CD14-positive monocyte (primary cell): ENCODE data around the gene PRXL2B. TPM values are rescaled to one million over a fixed set of nuclear protein-coding genes. Genes with fewer than 3 reads are reported as not detected.

Experiments
- DNase-seq, 3 donors: peaks; one replicate each; pipeline ENCODE4 v3.0.0-alpha.2; 2011 to 2022
- H2AFZ ChIP-seq: 2 replicates; pipeline ENCODE4 v1.6.0; 2012; ENCODE audit warnings: mild to moderate bottlenecking, low read depth, low read length, inconsistent platforms; ENCODE audit not compliant: insufficient read depth, poor library complexity, severe bottlenecking
- H3K27ac ChIP-seq, 2 donors: 1 replicate in 1 of 2; 2 replicates in 1 of 2; pipeline ENCODE4 v1.5.1; 2012 to 2013; ENCODE audit warnings: low read length in 2 of 2, control low read depth in 1 of 2, inconsistent platforms in 1 of 2, low read depth in 1 of 2, mild to moderate bottlenecking in 1 of 2
- H3K27me3 ChIP-seq, 2 donors: one replicate each; pipeline versions ENCODE4 v1.6.0 to v1.6.1; 2011 to 2013; ENCODE audit warnings: low read length in 2 of 2; ENCODE audit not compliant: control insufficient read depth in 2 of 2, insufficient read depth in 2 of 2
- H3K36me3 ChIP-seq, 2 donors: replicated peaks in 1 of 2; 1 replicate in 1 of 2; 2 replicates in 1 of 2; pipeline versions ENCODE4 v1.5.1 to v1.6.1; 2012 to 2013; ENCODE audit warnings: low read length in 2 of 2, control low read depth in 1 of 2, inconsistent platforms in 1 of 2, mild to moderate bottlenecking in 1 of 2; ENCODE audit not compliant: insufficient read depth in 2 of 2, control insufficient read depth in 1 of 2
- H3K4me1 ChIP-seq, 2 donors: 1 replicate in 1 of 2; 2 replicates in 1 of 2; pipeline versions ENCODE4 v1.5.1 to v1.6.1; 2012 to 2013; ENCODE audit warnings: low read length in 2 of 2, control low read depth in 1 of 2, inconsistent platforms in 1 of 2, mild to moderate bottlenecking in 1 of 2, moderate library complexity in 1 of 2; ENCODE audit not compliant: insufficient read depth in 2 of 2, control insufficient read depth in 1 of 2
- H3K4me2 ChIP-seq: replicated peaks from 2 replicates; pipeline ENCODE3; 2012; ENCODE audit warnings: low read length, moderate library complexity, mild to moderate bottlenecking; ENCODE audit not compliant: poor library complexity, severe bottlenecking; ENCODE audit errors: extremely low read depth
- H3K4me3 ChIP-seq, 3 experiments: fragments of 200-600 bp in 1 of 3; sonication (generic) in 1 of 3; replicated peaks in 1 of 3; 1 replicate in 2 of 3; 2 replicates in 1 of 3; pipeline ENCODE4 v1.5.1; 2011 to 2013; ENCODE audit warnings: low read length in 3 of 3, mild to moderate bottlenecking in 3 of 3, control low read depth in 2 of 3, low read depth in 2 of 3, inconsistent platforms in 1 of 3, moderate library complexity in 1 of 3
- H3K79me2 ChIP-seq: 2 replicates; pipeline ENCODE4 v1.6.0; 2012; ENCODE audit warnings: mild to moderate bottlenecking, control low read depth, inconsistent platforms, low read length, moderate library complexity; ENCODE audit not compliant: insufficient read depth
- H3K9ac ChIP-seq: 2 replicates; pipeline ENCODE4 v1.6.0; 2017; ENCODE audit warnings: low read length, mild to moderate bottlenecking; ENCODE audit not compliant: insufficient read depth, poor library complexity, severe bottlenecking
- H3K9me3 ChIP-seq, 2 donors: replicated peaks in 1 of 2; 1 replicate in 1 of 2; 2 replicates in 1 of 2; pipeline versions ENCODE4 v1.5.1 to v1.6.1; 2012 to 2013; ENCODE audit warnings: low read length in 2 of 2, control low read depth in 1 of 2; ENCODE audit not compliant: control insufficient read depth in 1 of 2, insufficient read depth in 1 of 2
- H4K20me1 ChIP-seq: 2 replicates; pipeline ENCODE4 v1.6.0; 2012; ENCODE audit warnings: mild to moderate bottlenecking, low read length, control low read depth, moderate library complexity; ENCODE audit not compliant: insufficient read depth
- H3K27ac Mint-ChIP-seq, 7 donors: one replicate each; pipeline ENCODE4 v1.8.0; 2020; ENCODE audit warnings: mild to moderate bottlenecking in 7 of 7, mixed read lengths in 7 of 7, moderate library complexity in 6 of 7, inconsistent platforms in 2 of 7
- H3K27me3 Mint-ChIP-seq, 3 donors: one replicate each; pipeline ENCODE4 v1.8.0; 2021 to 2022; ENCODE audit warnings: low read depth in 3 of 3, mild to moderate bottlenecking in 3 of 3, mixed read lengths in 3 of 3, moderate library complexity in 3 of 3, inconsistent platforms in 1 of 3
- H3K36me3 Mint-ChIP-seq, 2 donors: one replicate each; pipeline ENCODE4 v1.8.0; 2020; ENCODE audit warnings: mixed read lengths in 2 of 2, inconsistent platforms in 1 of 2, mild to moderate bottlenecking in 1 of 2
- H3K4me1 Mint-ChIP-seq: one replicate; pipeline ENCODE4 v1.8.0; 2020; ENCODE audit warnings: mild to moderate bottlenecking, mixed read lengths
- H3K4me3 Mint-ChIP-seq, 2 donors: one replicate each; pipeline ENCODE4 v1.8.0; 2020; ENCODE audit warnings: mild to moderate bottlenecking in 2 of 2, mixed read lengths in 2 of 2, moderate library complexity in 1 of 2
- H3K9me3 Mint-ChIP-seq, 7 donors: one replicate each; pipeline ENCODE4 v1.8.0; 2020 to 2022; ENCODE audit warnings: mixed read lengths in 7 of 7, mild to moderate bottlenecking in 6 of 7, moderate library complexity in 6 of 7, inconsistent platforms in 2 of 7
- WGBS: methylation state at CpG from one replicate; pipeline ENCODE4 v1.1.5; 2013; ENCODE audit warnings: missing lambda C conversion rate; ENCODE audit not compliant: insufficient coverage; 5-methylcytosine and 5-hydroxymethylcytosine counted together
- intact Hi-C, 2 donors: fragments of 100-400 bp; cut with micrococcal nuclease; formaldehyde crosslinking; loops; one replicate each; pipeline versions ENCODE4 v1.15.0 to v1.15.1; 2023
- polyA plus RNA-seq, 3 donors: library from polyadenylated mRNA; depleted of rRNA in 1 of 3; unstranded in 2 of 3; stranded (reverse) in 1 of 3; fragments of 300-500 nt in 2 of 3; fragments of >200 nt in 1 of 3; fragmentation: Illumina TruSeq in 2 of 3; gene quantifications; 1 replicate in 2 of 3; 2 replicates in 1 of 3; pipeline ENCODE4 v1.2.3, GENCODE V29; 2012 to 2021
- TF ChIP-seq, protein P1 (sequence below): fragments of 200-600 bp; IDR thresholded peaks from one replicate; pipeline ENCODE4 v1.8.0; 2022; ENCODE audit warnings: antibody characterized with exemption, mild to moderate bottlenecking

The PRXL2B gene
- polyA plus RNA-seq, 3 donors, result 3.6 to 8.8 (median 6.0) TPM

DNA sequence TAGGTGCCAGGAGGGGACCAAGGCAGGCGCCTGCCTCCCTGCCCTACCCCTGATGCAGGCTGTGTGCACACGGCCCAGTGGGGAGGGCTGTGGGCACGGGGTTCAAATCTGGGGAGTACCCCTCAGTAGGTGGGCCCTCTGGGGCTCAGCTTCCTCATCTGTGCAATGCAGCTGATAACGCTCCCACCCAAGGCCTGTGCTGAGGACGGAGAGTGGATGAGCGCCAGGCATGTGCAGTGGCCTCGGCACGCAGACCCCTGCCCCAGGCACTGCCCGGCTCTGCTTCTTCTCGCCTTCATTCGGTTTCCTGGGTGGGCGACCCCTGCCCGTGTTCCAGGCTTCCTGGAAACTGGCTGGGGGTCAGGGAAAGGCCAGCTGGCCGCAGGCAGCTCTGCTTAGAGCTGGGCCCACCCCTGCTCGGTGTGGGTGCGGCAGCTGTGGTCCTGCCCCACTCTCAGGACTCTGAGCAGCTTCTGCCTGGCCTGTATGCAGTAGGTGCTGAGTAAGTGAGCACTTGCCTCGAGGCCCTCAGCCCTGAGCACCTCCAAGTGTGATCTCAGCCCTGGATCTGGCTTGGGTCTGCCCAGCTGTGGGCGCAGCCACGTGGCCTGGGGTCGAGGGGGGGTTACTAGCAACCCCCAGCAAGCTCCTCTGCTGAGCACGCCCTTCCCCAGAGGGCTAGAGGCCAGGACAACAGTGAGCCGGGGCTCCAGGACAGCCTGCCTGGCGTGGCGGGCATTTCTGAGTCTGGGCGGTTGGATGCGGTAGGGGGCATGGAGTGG, 42.3 kb upstream of the PRXL2B start:
- peaks cover 8% of the 10 kb centered on the region for H3K79me2 ChIP-seq
- Mint-ChIP-seq H3K27me3 (peaks cover 11 to 54% (median 22%) of the 10 kb centered on the region in 3 donors), H3K36me3 (no peaks in the 10 kb centered on the region), H3K4me3 (no peak overlapping the region), H3K9me3 (no peaks in the 10 kb centered on the region), H3K27ac (peak overlapping the region in 1 of 7 donors; percentile 32), H3K4me1 (peaks cover 15% of the 10 kb centered on the region)
- H3K27ac ChIP-seq, result no peak overlapping the region
- no peak for DNase-seq
- no peaks in the 10 kb centered on the region for H3K36me3 ChIP-seq
- no peak overlapping the region for H2AFZ ChIP-seq
- no peak overlapping the region for H3K4me2 ChIP-seq
- no peak overlapping the region for H3K9ac ChIP-seq
- peaks cover 3 to 27% of the 10 kb centered on the region in 2 donors for H3K27me3 ChIP-seq
- WGBS, result 82% methylated on average over 26 of the region's 26 CpGs
- no peaks in the 10 kb centered on the region for H3K9me3 ChIP-seq
- H3K4me3 ChIP-seq, result no peak overlapping the region
- intact Hi-C loops, result loop anchor here in 1 of 2 donors (10.0 kb wide), 1 partner anchor 349 kb away; the partner anchor contains the start of gene FAAP20
- peaks cover 11% of the 10 kb centered on the region for H4K20me1 ChIP-seq
- peaks cover 26 to 37% of the 10 kb centered on the region in 2 donors for H3K4me1 ChIP-seq
- TF ChIP-seq, protein P1, sequence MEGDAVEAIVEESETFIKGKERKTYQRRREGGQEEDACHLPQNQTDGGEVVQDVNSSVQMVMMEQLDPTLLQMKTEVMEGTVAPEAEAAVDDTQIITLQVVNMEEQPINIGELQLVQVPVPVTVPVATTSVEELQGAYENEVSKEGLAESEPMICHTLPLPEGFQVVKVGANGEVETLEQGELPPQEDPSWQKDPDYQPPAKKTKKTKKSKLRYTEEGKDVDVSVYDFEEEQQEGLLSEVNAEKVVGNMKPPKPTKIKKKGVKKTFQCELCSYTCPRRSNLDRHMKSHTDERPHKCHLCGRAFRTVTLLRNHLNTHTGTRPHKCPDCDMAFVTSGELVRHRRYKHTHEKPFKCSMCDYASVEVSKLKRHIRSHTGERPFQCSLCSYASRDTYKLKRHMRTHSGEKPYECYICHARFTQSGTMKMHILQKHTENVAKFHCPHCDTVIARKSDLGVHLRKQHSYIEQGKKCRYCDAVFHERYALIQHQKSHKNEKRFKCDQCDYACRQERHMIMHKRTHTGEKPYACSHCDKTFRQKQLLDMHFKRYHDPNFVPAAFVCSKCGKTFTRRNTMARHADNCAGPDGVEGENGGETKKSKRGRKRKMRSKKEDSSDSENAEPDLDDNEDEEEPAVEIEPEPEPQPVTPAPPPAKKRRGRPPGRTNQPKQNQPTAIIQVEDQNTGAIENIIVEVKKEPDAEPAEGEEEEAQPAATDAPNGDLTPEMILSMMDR, result no peak

DNA sequence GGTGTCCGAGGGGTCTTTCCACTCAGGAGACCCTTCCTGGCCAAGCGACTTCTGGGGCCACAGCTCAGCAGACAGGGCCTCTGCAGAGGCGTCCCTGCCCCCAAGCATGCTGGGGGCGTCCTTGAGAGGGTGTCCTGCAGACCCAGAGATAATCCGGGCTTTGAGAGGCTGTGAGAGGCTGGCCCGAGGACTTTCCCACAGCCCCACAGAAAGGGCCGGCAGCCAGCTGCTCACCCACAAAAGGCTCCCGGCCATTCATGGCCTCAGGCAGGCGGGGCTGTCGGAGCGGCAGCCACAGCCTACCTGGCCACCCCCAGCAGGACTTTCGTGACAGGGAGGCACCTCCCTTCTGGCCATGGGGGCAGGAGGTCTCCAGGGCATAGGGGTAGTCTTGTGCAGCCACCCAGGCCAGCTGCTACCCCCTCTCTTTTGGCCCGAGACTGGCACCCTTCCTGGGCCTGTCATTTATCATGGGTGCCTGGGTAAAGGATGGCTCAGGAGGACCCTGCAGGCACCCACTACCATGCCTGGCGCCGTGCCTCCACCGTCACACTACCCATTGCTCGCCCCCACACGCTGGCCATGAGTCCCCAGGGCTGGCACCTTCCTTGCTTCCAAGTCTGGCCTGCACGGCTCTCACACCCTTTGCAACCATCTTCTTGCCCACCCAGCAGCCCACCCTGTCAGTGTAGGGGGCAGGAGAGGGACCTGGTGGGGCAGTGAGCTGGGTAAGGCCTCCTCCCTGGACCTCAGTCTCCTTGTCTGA, 41.5 kb upstream of the PRXL2B start:
- intact Hi-C loops, result loop anchor here (5.0 to 10.0 kb wide), 4 partner anchors 97 to 413 kb away; partner anchors contain the start of genes PEX10 (in 2 of the 2) and FAAP20 (in 1 of the 2)
- Histone ChIP-seq H3K9ac (no peak overlapping the region), H3K36me3 (no peaks in the 10 kb centered on the region), H2AFZ (peak overlapping the region; percentile 73), H3K27ac (peak overlapping the region in 1 of 2 donors; percentile 7), H3K4me1 (peaks cover 34 to 45% of the 10 kb centered on the region in 2 donors), H3K4me3 (no peak overlapping the region), H3K9me3 (no peaks in the 10 kb centered on the region), H3K79me2 (peaks cover 8% of the 10 kb centered on the region), H3K27me3 (peaks cover 3 to 25% of the 10 kb centered on the region in 2 donors), H3K4me2 (peak overlapping the region; percentile 66), H4K20me1 (peaks cover 11% of the 10 kb centered on the region)
- Mint-ChIP-seq H3K36me3 (no peaks in the 10 kb centered on the region), H3K4me3 (no peak overlapping the region), H3K9me3 (peaks cover 0 to 3% (median 0%) of the 10 kb centered on the region in 7 donors), H3K27ac (peak overlapping the region in 2 of 7 donors; percentile 35 to 63), H3K27me3 (peaks cover 11 to 46% (median 21%) of the 10 kb centered on the region in 3 donors), H3K4me1 (peaks cover 21% of the 10 kb centered on the region)
- TF ChIP-seq, protein P1, result no peak
- no peak for DNase-seq
- 87% methylated on average over 15 of the region's 19 CpGs for WGBS
